IMR-90 (cell line): Measurements from ENCODE around the gene MAGEB16. TPM values are rescaled to one million over a fixed set of nuclear protein-coding genes. Genes with fewer than 3 reads are reported as not detected.

ENCODE experiments used
- ATAC-seq: fragments of 200-7000 bp; cut with Tn5 transposase; 2 replicates; pipeline ENCODE4 v1.9.1; 2020; ENCODE audit warnings: low read depth, mild to moderate bottlenecking, moderate library complexity
- BruUV-seq: library from RNA; stranded (reverse); fragments of 400-500 nt; replicated peaks from 2 replicates; lab custom pipeline; 2021; lab: Mats Ljungman, UMichigan
- CTCF ChIA-PET: fragments of 300-600 bp; formaldehyde crosslinking; extraction: SDS; loops from one replicate; lab custom pipeline; 2021; ENCODE audit warnings: antibody characterized with exemption; lab: Yijun Ruan, JAX
- POLR2A ChIA-PET: fragments of 300-600 bp; sonication (Branson Sonifier 250); formaldehyde crosslinking; loops from one replicate; lab custom pipeline; 2022; ENCODE audit warnings: antibody characterized with exemption; ENCODE audit not compliant: unreplicated experiment; lab: Charles Lee
- DNase-seq: peaks from one replicate; pipeline ENCODE4 v3.0.0; 2013
- H2AFZ ChIP-seq: replicated peaks from 2 replicates; pipeline ENCODE3; 2013; ENCODE audit warnings: low read length, mild to moderate bottlenecking; ENCODE audit not compliant: poor library complexity
- H2AK5ac ChIP-seq: 2 replicates; pipeline ENCODE4 v1.6.1; 2013; ENCODE audit warnings: low read depth, low read length, inconsistent platforms
- H2AK9ac ChIP-seq: replicated peaks from 2 replicates; pipeline ENCODE3; 2013; ENCODE audit warnings: mild to moderate bottlenecking, low read depth, low read length, moderate library complexity; ENCODE audit not compliant: poor library complexity
- H2BK120ac ChIP-seq: 2 replicates; pipeline ENCODE4 v1.6.1; 2013; ENCODE audit warnings: low read depth, low read length, inconsistent platforms
- H2BK15ac ChIP-seq: 3 replicates; pipeline ENCODE4 v1.6.1; 2013; ENCODE audit warnings: low read depth, low read length, inconsistent platforms
- H2BK20ac ChIP-seq: 2 replicates; pipeline ENCODE4 v1.6.1; 2013; ENCODE audit warnings: low read depth, mild to moderate bottlenecking, inconsistent platforms, low read length, moderate library complexity
- H2BK5ac ChIP-seq: 2 replicates; pipeline ENCODE4 v1.6.1; 2013; ENCODE audit warnings: mild to moderate bottlenecking, low read depth, low read length, inconsistent platforms; ENCODE audit not compliant: poor library complexity, severe bottlenecking
- H3K14ac ChIP-seq: replicated peaks from 2 replicates; pipeline ENCODE4 v1.6.1; 2013; ENCODE audit warnings: low read depth, low read length, inconsistent platforms
- H3K18ac ChIP-seq: 2 replicates; pipeline ENCODE4 v1.6.1; 2013; ENCODE audit warnings: low read depth, low read length, control low read depth
- H3K23ac ChIP-seq: 2 replicates; pipeline ENCODE4 v1.6.1; 2013; ENCODE audit warnings: low read depth, low read length, inconsistent platforms
- H3K27ac ChIP-seq: 2 replicates; pipeline ENCODE4 v1.5.1; 2013; ENCODE audit warnings: mild to moderate bottlenecking, control low read depth, low read length; ENCODE audit not compliant: insufficient read depth
- H3K27me3 ChIP-seq: 2 replicates; pipeline ENCODE4 v1.6.1; 2013; ENCODE audit warnings: low read length; ENCODE audit not compliant: control insufficient read depth, insufficient read depth
- H3K36me3 ChIP-seq: 2 replicates; pipeline ENCODE4 v1.6.1; 2013; ENCODE audit warnings: low read length, mixed read lengths; ENCODE audit not compliant: control insufficient read depth, insufficient read depth
- H3K4ac ChIP-seq: 2 replicates; pipeline ENCODE4 v1.6.1; 2013; ENCODE audit warnings: low read depth, low read length, inconsistent platforms
- H3K4me1 ChIP-seq: 2 replicates; pipeline ENCODE4 v1.6.1; 2013; ENCODE audit warnings: low read length, mixed read lengths; ENCODE audit not compliant: control insufficient read depth, insufficient read depth
- H3K4me2 ChIP-seq: 2 replicates; pipeline ENCODE4 v1.6.1; 2013; ENCODE audit warnings: low read depth, mild to moderate bottlenecking, control low read depth, low read length, moderate library complexity
- H3K4me3 ChIP-seq: 2 replicates; pipeline ENCODE4 v1.5.1; 2013; ENCODE audit warnings: low read depth, mild to moderate bottlenecking, control low read depth, low read length, moderate library complexity; ENCODE audit not compliant: insufficient read depth
- H3K56ac ChIP-seq: 2 replicates; pipeline ENCODE4 v1.6.1; 2013; ENCODE audit warnings: low read length, inconsistent platforms; ENCODE audit not compliant: insufficient read depth; ENCODE audit errors: extremely low read depth
- H3K79me1 ChIP-seq, 2 experiments: 2 replicates each; pipeline ENCODE4 v1.6.1; 2013; ENCODE audit warnings: low read length in 2 of 2, inconsistent platforms in 1 of 2, low read depth in 1 of 2
- H3K9ac ChIP-seq: 2 replicates; pipeline ENCODE4 v1.6.1; 2013; ENCODE audit warnings: low read depth, low read length, control low read depth
- H3K9me1 ChIP-seq: 2 replicates; pipeline ENCODE4 v1.6.1; 2013; ENCODE audit warnings: low read length, inconsistent platforms; ENCODE audit not compliant: insufficient read depth
- H3K9me3 ChIP-seq: 2 replicates; pipeline ENCODE4 v1.6.1; 2013; ENCODE audit warnings: low read length; ENCODE audit not compliant: control insufficient read depth, insufficient read depth
- H4K20me1 ChIP-seq: 2 replicates; pipeline ENCODE4 v1.6.1; 2013; ENCODE audit warnings: low read length, inconsistent platforms; ENCODE audit not compliant: insufficient read depth
- H4K5ac ChIP-seq: 2 replicates; pipeline ENCODE4 v1.6.1; 2013; ENCODE audit warnings: mild to moderate bottlenecking, low read depth, low read length, control low read depth
- H4K8ac ChIP-seq, 2 experiments: 2 replicates each; pipeline ENCODE4 v1.6.1; 2013; ENCODE audit warnings: low read depth in 2 of 2, low read length in 2 of 2, control low read depth in 1 of 2, inconsistent platforms in 1 of 2
- H4K91ac ChIP-seq: 2 replicates; pipeline ENCODE4 v1.6.1; 2013; ENCODE audit warnings: low read depth, low read length, inconsistent platforms; ENCODE audit not compliant: insufficient read depth
- BHLHE40 ChIP-seq: fragments of 150-350 bp; IDR thresholded peaks from 2 replicates; pipeline ENCODE4 v1.6.1; 2016; ENCODE audit warnings: mild to moderate bottlenecking, low read depth, low read length
- CEBPB ChIP-seq: IDR thresholded peaks from 2 replicates; pipeline ENCODE4 v1.6.1; 2012; ENCODE audit warnings: low read depth, low read length, improper control_type of control experiment
- CTCF ChIP-seq: conservative IDR thresholded peaks from 2 replicates; pipeline ENCODE4 v1.5.1; 2012; ENCODE audit warnings: mild to moderate bottlenecking, low read depth, low read length, improper control_type of control experiment
- ELK1 ChIP-seq: fragments of 150-350 bp; IDR thresholded peaks from 2 replicates; pipeline ENCODE4 v1.6.1; 2016; ENCODE audit warnings: low read depth, mild to moderate bottlenecking, low read length, moderate library complexity, borderline replicate concordance
- FOS ChIP-seq: fragments of 150-350 bp; IDR thresholded peaks from 2 replicates; pipeline ENCODE4 v1.6.1; 2016; ENCODE audit warnings: low read depth, low read length
- MAFK ChIP-seq: IDR thresholded peaks from 2 replicates; pipeline ENCODE4 v1.6.1; 2012; ENCODE audit warnings: low read depth, low read length, improper control_type of control experiment
- MAZ ChIP-seq: IDR thresholded peaks from 2 replicates; pipeline ENCODE4 v1.6.1; 2012; ENCODE audit warnings: low read depth, mild to moderate bottlenecking, low read length, improper control_type of control experiment, moderate library complexity, borderline replicate concordance
- NFE2L2 ChIP-seq: fragments of 150-350 bp; IDR thresholded peaks from 2 replicates; pipeline ENCODE4 v1.6.1; 2016; ENCODE audit warnings: low read depth, mild to moderate bottlenecking, low read length
- POLR2A ChIP-seq: IDR thresholded peaks from 2 replicates; pipeline ENCODE4 v1.6.1; 2012; ENCODE audit warnings: mild to moderate bottlenecking, low read depth, low read length
- RAD21 ChIP-seq: IDR thresholded peaks from 2 replicates; pipeline ENCODE4 v1.6.1; 2012; ENCODE audit warnings: low read length, improper control_type of control experiment
- RFX5 ChIP-seq: IDR thresholded peaks from 2 replicates; pipeline ENCODE4 v1.8.0; 2012; ENCODE audit warnings: low read depth, mild to moderate bottlenecking, low read length, moderate library complexity
- SMC3 ChIP-seq: fragments of 150-350 bp; IDR thresholded peaks from 2 replicates; pipeline ENCODE4 v1.6.1; 2016; ENCODE audit warnings: low read depth, mild to moderate bottlenecking, antibody characterized with exemption, low read length, moderate library complexity
- USF2 ChIP-seq: fragments of 150-350 bp; IDR thresholded peaks from 2 replicates; pipeline ENCODE4 v1.6.1; 2017; ENCODE audit warnings: mild to moderate bottlenecking, antibody characterized with exemption, low read length, low read depth
- WGBS, 2 experiments: methylation state at CpG; one replicate each; pipeline versions ENCODE4 v1.1.5 to v1.1.7; 2013; ENCODE audit warnings: missing lambda C conversion rate in 2 of 2; ENCODE audit not compliant: insufficient read length in 1 of 2; ENCODE audit errors: extremely low coverage in 2 of 2; 5-methylcytosine and 5-hydroxymethylcytosine counted together
- dilution Hi-C: fragments of 300-500 bp; cut with HindIII; formaldehyde crosslinking; loops from one replicate; pipeline ENCODE4 v1.14.3; 2018; ENCODE audit warnings: low sequenced_read_pairs; ENCODE audit not compliant: unreplicated experiment
- in situ Hi-C: fragments of 300-500 bp; cut with MboI; formaldehyde crosslinking; loops from 3 replicates; pipeline ENCODE4 v1.14.3; 2019; ENCODE audit warnings: low sequenced_read_pairs, inconsistent platforms, mixed read lengths
- intact Hi-C: fragments of 100-400 bp; cut with micrococcal nuclease; formaldehyde crosslinking; loops from 2 replicates; pipeline ENCODE4 v1.10.0; 2022
- polyA plus RNA-seq, 3 experiments: library from polyadenylated mRNA; depleted of rRNA; stranded (reverse); fragments of >200 nt; gene quantifications; 2 replicates each; pipeline ENCODE4 v1.2.3, GENCODE V29; 2012; ENCODE audit warnings: low replicate concordance in 1 of 3
- total RNA-seq: library from RNA; depleted of rRNA; stranded (reverse); fragments of >200 nt; gene quantifications from 2 replicates; pipeline ENCODE4 v1.2.3, GENCODE V29; 2012

MAGEB16 gene
- total and polyA plus RNA-seq, 2 of the 4 experiments (the other 2 are of a cell fraction) = not detected

GRCh38 chrX:35786271-35786670, 11.9 kb upstream of the MAGEB16 start:
- H3K36me3 ChIP-seq = no peaks in the 10 kb centered on the region
- no peak overlapping the region for H4K8ac ChIP-seq
- H3K9ac ChIP-seq = no peak overlapping the region
- no peaks in the 10 kb centered on the region for H3K4me1 ChIP-seq
- H3K23ac ChIP-seq = no peak overlapping the region
- ChIA-PET CTCF (no interaction called here), POLR2A (no interaction called here)
- H4K20me1 ChIP-seq = no peaks in the 10 kb centered on the region
- no peak overlapping the region for H3K14ac ChIP-seq
- no peaks in the 10 kb centered on the region for H3K9me3 ChIP-seq
- no peak overlapping the region for H4K5ac ChIP-seq
- in situ Hi-C loops (no loop called here), dilution Hi-C loops (no loop called here), intact Hi-C loops (no loop called here)
- no peak overlapping the region for H2BK5ac ChIP-seq
- H2AFZ ChIP-seq = no peak overlapping the region
- H2BK20ac ChIP-seq = no peak overlapping the region
- H2AK5ac ChIP-seq = no peak overlapping the region
- no peak overlapping the region for H4K91ac ChIP-seq
- H3K27ac ChIP-seq = no peak overlapping the region
- 27% methylated on average over 2 of the region's 2 CpGs; no CpG with 5 or more reads in 1 of the 2 experiments for whole genome bisulfite sequencing, 2 experiments
- no peak overlapping the region for H3K4ac ChIP-seq
- no peak overlapping the region for H3K4me2 ChIP-seq
- ATAC-seq (no peak), DNase-seq (no peak)
- H2BK15ac ChIP-seq = no peak overlapping the region
- no peak overlapping the region for H3K56ac ChIP-seq
- TF ChIP-seq BHLHE40 (no peak), SMC3 (no peak), CTCF (no peak), MAZ (no peak), CEBPB (no peak), RFX5 (no peak), USF2 (no peak), RAD21 (no peak), ELK1 (no peak), FOS (no peak), NFE2L2 (no peak), POLR2A (no peak), MAFK (no peak)
- BruUV-seq = no TSS peak
- H3K4me3 ChIP-seq = no peak overlapping the region
- no peaks in the 10 kb centered on the region for H3K79me1 ChIP-seq
- no peak overlapping the region for H2AK9ac ChIP-seq
- H2BK120ac ChIP-seq = no peak overlapping the region
- no peaks in the 10 kb centered on the region for H3K27me3 ChIP-seq
- H3K9me1 ChIP-seq = no peaks in the 10 kb centered on the region
- H3K18ac ChIP-seq = no peak overlapping the region
